Measurements from ENCODE around the gene ANKS3.
A peak's percentile ranks its signal among the peaks of the same experiment; 100 is the strongest.
"Not testable (repeated sequence)": the region's sequence is repeated elsewhere in the genome, so short reads cannot be mapped to it uniquely, and the experiment has no call there.

The ANKS3 gene

DNA sequence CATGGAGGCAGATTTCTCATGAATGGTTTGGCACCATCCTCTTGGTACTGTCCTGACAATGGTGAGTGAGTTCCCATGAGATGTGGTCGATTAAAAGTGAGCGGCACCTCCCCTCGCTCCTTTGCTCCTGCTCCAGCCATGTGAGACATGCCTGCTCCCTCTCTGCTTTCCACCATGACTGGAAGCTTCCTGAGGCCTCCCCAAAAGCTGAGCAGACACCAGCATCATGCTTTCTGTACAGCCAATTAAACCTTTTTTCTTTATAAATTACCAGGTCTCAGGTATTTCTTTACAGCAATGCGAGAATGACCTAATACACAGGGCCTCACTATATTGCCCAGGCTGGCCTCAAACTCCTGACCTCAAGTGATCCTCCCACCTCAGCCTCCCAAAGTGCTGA lies 20.8 kb upstream of the ANKS3 start:
- DNase-seq, result no peak

DNA sequence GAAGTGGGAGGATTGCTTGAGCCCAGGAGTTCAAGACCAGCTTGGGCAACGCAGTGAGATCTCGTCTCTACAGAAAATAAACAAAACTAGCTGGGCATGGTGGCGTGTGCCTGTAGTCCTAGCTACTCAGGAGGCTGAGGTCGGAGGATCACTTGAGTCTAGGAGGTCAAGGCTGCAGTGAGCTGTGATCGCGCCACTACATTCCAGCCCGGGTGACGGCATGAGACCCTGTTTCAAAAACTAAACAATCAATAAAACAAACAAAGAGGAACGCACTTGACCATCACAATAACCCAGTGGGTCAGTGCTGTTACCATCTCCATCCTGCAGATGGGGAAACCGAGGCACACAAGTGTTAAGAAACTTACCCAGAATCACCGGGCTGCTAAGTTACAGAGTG lies 19.2 kb upstream of the ANKS3 start:
- DNase-seq, result no peak

GRCh38 chr16:4752351-4753100 lies 18.5 kb upstream of the ANKS3 start:
- DNase-seq, result no peak

DNA sequence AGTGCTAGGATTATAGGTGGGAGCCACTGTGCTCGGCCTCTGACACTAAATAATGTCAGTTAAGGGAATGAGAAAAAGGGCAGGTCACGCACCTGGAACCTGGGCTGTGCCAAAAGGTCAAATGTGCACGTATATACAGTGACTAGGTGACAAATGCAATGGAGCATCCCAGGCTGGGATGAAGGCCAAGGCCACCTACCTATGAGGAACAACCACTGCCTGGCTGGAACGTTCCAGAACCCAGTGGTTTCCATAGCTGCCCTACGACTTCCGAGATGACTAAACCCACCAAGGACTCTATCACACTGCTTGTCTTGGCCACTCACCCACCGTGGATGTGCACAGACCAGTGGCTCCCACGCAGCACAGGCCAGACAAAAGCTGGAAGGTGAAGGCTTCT lies 16.8 kb upstream of the ANKS3 start:
- DNase-seq, result no peak

DNA sequence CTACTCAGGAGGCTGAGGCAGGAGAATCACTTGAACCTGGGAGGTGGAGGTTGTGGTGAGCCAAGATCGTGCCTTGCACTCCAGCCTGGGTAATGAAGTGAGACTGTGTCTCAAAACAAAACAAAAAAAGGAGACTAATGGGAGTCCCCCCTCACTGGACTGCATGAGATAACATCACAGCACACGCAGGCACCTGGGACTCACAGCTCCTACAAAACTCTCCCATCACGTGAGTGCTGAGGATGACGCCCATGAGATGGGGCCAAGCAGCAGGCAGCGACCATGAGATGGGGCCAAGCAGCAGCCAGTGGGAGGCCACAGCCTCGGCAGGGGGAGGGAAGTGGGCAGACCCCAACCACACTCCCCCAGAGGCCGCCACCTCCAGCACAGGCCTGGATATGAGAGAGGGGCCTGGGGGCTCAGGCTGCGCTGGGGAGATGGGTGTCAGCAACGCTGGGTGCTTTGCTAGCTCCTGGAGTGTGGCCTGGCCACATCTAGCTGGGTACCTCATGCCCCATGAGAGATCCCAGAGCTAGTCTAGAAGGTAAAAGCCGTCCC lies 15.7 kb upstream of the ANKS3 start:
- no peak for DNase-seq

DNA sequence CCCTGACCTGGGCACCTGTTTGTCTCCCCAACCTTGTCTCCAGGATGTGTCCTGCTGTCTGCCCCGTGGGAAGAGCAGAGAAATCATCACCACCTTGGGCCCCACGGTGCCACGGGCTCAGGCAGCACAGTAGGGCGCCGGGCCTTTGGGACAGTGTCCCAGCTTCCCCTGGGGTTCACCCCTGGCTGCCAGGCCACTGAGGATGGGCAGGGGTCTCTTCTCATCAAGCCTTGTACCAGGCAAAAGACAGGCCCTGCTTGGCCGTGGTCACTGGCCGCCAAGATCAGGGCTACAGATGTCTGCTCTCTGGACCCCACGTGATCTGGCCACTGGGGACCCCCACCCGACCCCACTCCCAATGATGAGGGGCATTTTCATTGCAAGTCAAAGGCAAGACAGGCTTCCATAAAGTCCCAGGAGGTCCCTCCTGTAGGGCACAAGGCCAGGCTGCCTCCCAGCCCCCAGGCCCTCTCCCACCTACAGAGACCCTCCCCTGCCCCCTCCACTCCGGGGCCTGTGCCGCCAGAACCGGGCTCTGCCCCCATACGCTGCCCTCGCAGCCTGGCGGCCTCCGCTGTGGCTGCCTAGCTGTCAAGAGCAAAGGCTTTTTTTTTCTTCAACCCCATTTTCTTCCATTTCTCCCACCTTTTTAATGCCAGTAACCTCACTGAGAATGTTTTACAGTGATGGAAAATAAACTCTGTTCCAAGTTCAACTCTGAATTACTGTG lies 14.8 kb upstream of the ANKS3 start:
- no peak for DNase-seq

DNA sequence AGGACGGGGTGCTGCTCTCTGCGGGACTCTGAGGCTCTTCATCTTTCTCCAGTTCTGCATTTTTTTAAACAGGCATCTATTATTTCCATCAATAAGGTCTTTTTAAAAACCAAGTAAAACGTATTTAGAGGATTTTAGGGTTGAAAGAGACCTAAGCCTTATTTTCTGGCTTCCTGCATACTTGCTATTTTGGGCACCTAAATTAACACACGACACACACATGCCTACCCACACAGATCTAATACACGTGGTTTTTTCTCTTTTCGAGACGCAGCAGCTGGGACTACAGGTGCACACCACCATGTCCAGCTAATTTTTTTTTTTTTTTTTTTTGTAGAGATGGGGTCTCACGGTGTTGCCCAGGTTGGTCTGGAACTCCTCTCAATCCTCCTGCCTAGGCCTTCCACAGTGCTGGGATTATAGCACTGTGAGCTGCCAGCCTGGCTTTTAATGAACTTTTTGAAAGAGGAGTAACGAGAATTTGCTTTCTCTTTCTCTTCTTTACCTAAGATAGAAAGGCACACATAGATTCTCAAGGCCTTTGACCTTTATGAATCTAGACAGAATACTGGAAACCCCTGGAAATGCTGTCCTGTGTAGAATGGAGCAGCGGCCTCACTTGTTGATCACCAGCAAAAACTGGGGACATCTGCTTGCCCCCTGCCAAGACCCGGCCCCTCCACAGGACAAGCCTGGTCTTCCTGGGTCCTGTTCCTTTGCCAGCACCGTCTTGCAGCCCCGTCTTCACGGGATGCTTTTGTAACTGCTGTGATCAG lies 14.0 kb upstream of the ANKS3 start:
- DNase-seq, result no peak

GRCh38 chr16:4746991-4747574 lies 13.0 kb upstream of the ANKS3 start:
- DNase-seq, result no peak

- no peak for DNase-seq
These were observed 12.1 kb upstream of the ANKS3 start for GRCh38 chr16:4746215-4746614.

DNA sequence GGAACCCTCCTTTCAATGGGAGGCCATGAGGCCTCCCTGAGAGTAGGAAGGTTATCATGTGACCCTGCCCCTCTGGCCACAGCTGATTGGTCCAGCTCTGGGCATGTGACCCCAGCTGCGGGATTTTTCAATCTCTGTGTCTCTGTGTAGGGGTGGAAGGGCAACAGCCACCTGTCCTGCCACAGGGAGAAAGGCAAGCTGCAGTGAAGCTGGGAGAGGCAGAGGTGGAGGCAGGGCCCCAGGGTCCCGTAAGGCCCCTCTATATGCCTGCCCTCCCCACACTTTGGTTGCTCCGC lies 11.2 kb upstream of the ANKS3 start:
- DNase-seq, result no peak

- DNase-seq, result peak; percentile 15 to 42
These were observed 10.6 kb upstream of the ANKS3 start for GRCh38 chr16:4744555-4745273.

DNA sequence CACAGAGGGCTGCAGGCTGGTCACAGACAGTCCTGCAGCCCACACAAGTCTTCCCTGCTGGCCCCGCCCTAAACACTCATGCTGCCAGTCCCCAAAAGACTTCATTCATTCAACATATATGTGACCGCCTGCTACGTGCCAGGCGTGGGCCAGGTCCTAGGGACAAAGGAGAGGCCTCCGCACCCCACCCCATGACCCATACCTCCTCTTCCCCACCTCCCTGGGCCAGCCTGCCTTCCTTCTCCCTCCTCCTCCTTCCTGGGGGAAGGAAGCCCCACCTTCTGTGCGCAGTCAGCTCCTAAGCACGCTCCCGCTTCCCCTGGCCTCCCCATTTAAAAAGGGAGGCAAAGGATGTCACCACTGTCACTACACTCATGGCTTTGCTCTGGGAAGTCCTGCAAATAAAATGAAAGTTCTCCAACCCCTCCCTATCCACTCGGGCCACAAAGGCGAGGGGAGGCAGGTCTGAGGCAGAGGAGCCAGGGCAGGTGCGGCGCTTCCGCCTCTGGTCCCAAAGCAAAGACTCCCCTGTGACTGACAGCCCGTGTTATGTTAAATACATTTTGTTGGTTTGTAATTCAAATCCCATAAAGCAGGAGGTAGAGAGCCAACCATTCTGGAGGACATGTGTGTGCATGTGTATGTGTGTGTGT lies 9.3 kb upstream of the ANKS3 start:
- no peak for DNase-seq

DNA sequence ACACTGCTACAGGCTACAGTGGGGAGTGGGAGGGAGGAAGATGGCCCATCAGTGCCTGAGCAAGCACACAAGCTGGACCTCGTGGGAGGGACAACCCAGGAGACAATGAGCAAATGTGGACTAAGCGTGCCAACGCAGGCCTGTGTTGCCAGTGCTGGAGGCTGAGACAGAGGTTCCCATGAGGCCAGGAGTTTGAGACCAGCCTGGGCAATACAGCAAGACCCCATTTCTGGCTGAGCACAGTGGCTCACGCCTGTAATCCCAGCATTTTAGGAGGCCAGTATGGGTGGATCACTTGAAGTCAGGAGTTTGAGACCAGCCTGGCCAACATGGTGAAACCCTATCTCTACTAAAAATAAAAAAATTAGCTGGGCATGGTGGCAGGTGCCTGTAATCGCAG lies 4.3 kb upstream of the ANKS3 start:
- DNase-seq, result not testable (repeated sequence)

- no peak for DNase-seq
These were observed 3.5 kb upstream of the ANKS3 start for GRCh38 chr16:4737545-4737944.

DNA sequence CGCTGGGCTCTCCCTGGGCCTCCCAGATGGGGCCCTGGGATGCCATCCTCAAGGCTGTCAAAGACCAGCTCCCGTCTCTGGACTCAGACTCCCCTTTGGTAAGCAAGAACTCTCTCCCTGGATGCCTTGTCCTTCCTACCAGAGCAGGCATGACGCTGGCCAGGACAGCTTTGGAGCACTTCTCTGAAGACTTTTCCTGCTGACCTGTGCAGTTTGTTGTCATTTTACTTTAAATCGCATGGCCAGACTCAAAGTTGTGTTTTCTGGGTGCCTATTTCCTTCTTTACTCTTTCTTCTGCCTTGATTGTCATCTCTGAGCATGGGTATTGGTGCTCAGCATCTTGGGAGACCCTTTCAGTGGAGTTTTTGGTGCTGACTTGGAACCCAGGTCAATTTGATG lies 2.5 kb upstream of the ANKS3 start:
- no peak for DNase-seq

- peak; percentile 74 to 79 for DNase-seq
These were observed 862 bp upstream of the ANKS3 start for GRCh38 chr16:4734730-4735535.

- peak in 1 of 2 experiments; percentile 44 for DNase-seq
These were observed 366 bp downstream of the ANKS3 start for GRCh38 chr16:4733747-4734062.

DNA sequence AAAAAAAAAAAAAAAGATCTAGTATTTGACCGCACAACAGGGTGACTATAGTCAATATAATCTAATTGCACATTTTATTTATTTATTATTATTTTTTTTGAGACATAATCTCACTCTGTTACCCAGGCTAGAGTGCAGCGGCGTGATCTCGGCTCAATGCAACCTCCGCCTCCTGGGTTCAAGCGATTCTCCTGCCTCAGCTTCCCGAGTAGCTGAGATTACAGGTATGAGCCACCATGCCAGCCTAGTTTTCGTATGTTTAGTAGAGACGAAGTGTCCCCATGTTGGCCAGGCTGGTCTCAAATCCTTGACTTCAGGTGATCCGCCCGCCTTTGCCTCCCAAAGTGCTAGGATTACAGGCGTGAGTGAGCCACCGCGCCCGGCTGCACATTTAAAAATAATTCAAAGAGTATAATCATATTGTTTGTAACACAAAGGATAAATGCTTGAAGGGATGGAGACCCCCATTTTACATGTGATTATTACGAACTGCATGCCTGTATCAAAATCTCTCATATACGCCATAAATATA lies 794 bp downstream of the ANKS3 start:
- DNase-seq, result no peak

DNA sequence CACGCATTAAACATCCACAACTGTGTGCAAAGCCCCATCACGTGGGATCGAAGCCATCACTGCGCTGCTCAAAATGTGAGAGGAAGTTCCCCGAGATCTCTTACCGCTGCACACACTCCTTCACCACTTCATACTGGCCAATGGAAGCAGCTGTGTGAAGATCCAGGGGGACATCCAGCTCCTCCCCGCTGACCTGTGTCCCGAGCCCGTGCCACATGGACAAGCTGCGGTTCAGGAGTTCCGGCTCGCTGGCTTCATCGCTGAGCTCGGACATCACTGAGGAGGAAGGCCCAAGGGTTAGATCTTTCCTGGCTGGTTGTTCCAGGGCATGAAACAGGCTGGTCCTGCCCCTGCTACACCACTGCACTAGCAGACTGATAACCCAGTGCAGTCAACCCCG lies 4.2 kb downstream of the ANKS3 start:
- DNase-seq, result no peak

DNA sequence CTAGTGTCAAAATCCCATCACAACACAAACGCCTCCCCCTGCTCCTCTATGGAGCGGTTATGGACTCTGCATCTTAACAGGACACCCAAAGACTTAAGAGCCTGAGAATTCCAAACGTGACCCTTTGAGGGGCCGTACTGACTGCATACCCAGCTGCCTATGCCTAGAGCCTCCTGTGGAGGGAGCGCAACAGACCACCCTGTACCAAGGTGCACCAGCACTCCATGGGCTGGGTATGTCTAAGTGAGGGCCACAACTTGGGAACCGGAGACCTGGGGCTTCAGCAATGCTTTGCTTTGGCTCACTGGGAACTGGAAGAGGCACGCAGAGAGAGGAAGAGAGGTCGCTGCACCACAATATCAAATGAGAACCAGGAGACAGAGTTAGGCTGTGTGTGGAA lies 5.4 kb downstream of the ANKS3 start:
- DNase-seq, result no peak

DNA sequence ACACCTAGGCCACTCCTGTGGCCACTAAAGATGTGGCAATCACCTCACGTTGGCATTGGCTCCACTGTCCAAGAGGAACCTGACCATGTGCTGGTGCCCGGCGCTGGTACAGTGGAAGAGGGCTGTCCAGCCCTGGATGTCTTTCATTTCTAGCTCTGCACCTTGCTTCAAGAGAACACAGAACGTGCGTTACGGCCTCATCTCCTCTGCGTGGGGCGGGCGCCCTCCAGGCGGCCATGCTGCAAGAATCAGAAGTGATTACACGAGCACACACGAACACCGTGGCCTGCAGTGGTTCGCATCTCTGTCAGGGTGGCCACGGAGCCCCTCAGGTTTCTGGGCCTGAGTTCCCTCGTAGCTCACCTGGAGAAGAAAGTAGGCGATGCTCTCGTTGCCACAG lies 7.5 kb downstream of the ANKS3 start:
- DNase-seq, result no peak

All from NCI-H524 (cell line).